ENCODE data around the gene NAP1L1.

NAP1L1 gene

GRCh38 chr12:76032043-76032981 lies 52.2 kb downstream of the NAP1L1 start:
- H3K4me3 ChIP-seq (ENCODE audit: low read depth, low read length): peak overlapping the region; percentile 97
- no peak for TF ChIP-seq CTCF (IDR thresholded peaks at IDR 0.05; ENCODE audit: low read depth, low read length)

DNA sequence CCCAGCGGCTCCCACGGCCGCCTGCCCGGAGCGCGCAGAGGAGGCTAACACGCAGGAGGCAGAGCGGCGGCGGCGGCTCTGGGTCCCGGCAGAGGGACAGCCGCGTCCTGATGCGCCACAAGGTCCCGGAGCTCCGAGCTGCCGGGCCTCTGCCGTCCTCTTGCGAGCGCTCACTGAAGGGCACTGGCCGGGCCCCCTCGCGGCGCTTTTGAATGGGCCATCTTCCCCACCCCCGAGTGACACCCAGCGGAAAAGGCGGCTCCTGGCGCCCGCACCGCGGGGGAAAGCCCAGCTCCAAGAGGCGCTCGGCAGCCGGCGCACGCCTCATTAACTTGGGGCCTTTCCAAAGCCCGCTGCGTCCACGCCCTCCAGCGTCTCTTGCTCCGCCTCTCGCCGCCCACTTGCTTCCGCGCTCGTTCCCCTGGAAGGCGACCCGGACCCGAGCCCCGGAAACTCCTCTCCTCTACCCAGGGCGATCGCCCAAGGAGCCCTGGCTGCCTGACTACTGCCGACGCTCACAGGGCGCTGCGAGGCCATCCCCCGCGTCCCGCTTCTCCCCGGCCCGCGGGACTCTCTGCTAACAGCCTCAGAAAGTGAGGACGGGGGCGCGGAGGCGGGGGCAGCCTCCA lies 53.0 kb downstream of the NAP1L1 start, which contains the start of gene PHLDA1:
Gene PHLDA1 (minus strand): TSS at position 363 of the 629 bp plus-strand sequence.
- H3K4me3 ChIP-seq (ENCODE audit: low read depth, low read length): peak within 1 kb of the TSS; percentile 97
- peak; percentile 52 for TF ChIP-seq CTCF (IDR thresholded peaks at IDR 0.05; ENCODE audit: low read depth, low read length)

DNA sequence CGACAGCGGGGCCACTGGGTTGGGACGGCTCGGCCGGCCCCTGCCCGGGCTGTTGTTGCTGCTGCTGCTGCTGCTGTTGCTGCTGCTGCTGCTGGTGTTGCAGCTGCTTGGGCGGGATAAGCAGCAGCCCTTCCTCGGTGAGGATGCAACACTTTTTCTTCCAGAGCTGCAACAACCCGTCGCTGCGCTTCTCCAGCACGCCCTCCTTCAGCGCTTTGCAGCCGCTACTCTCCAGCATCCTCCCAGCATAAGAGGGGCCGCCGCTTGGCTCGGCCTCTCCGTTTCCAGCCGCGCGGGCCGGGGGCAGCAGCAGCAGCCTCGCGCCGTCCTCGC lies 53.4 kb downstream of the NAP1L1 start:
- no peak for TF ChIP-seq CTCF (IDR thresholded peaks at IDR 0.05; ENCODE audit: low read depth, low read length)

GRCh38 chr12:76030341-76031080 lies 54.0 kb downstream of the NAP1L1 start:
- H3K4me3 ChIP-seq (ENCODE audit: low read depth, low read length): peak overlapping the region; percentile 97
- TF ChIP-seq CTCF (IDR thresholded peaks at IDR 0.05; ENCODE audit: low read depth, low read length): no peak

More for the DNA sequence above, 53.4 kb downstream of the NAP1L1 start:
- peak overlapping the region; percentile 97 for H3K4me3 ChIP-seq (ENCODE audit: low read depth, low read length)

GRCh38 chr12:76029982-76030340 lies 54.5 kb downstream of the NAP1L1 start:
- no peak for TF ChIP-seq CTCF (IDR thresholded peaks at IDR 0.05; ENCODE audit: low read depth, low read length)
- peak overlapping the region; percentile 97 for H3K4me3 ChIP-seq (ENCODE audit: low read depth, low read length)

GRCh38 chr12:76028571-76029277 lies 55.8 kb downstream of the NAP1L1 start:
- H3K4me3 ChIP-seq (ENCODE audit: low read depth, low read length): peak overlapping the region; percentile 97
- no peak for TF ChIP-seq CTCF (IDR thresholded peaks at IDR 0.05; ENCODE audit: low read depth, low read length)

All from WI38 (cell line).